Rectal smooth muscle tissue (tissue), 1 donor: Measurements from ENCODE around the gene AGBL4.

ENCODE experiments used
- H3K27ac ChIP-seq: one replicate; pipeline ENCODE4 v1.7.0; 2013; ENCODE audit warnings: low read depth, low read length, inconsistent platforms
- H3K27me3 ChIP-seq: one replicate; pipeline ENCODE4 v1.7.0; 2013; ENCODE audit warnings: low read length; ENCODE audit not compliant: control insufficient read depth, insufficient read depth
- H3K36me3 ChIP-seq: one replicate; pipeline ENCODE4 v1.7.0; 2013; ENCODE audit warnings: low read length; ENCODE audit not compliant: control insufficient read depth, insufficient read depth
- H3K4me1 ChIP-seq: one replicate; pipeline ENCODE4 v1.7.0; 2013; ENCODE audit warnings: low read length; ENCODE audit not compliant: control insufficient read depth, insufficient read depth
- H3K4me3 ChIP-seq: one replicate; pipeline ENCODE4 v1.7.0; 2013; ENCODE audit warnings: low read length
- H3K9ac ChIP-seq: one replicate; pipeline ENCODE4 v1.7.0; 2013; ENCODE audit warnings: low read length

Gene AGBL4

GRCh38 chr1:48969971-48970370, 1053.8 kb downstream of the AGBL4 start:
- Histone ChIP-seq H3K4me1 (peaks cover 6% of the 10 kb centered on the region), H3K9ac (no peak overlapping the region), H3K27ac (no peak overlapping the region), H3K36me3 (no peaks in the 10 kb centered on the region), H3K4me3 (no peak overlapping the region), H3K27me3 (no peaks in the 10 kb centered on the region)

- H3K27ac ChIP-seq, result no peak overlapping the region
- no peak overlapping the region for H3K9ac ChIP-seq
- no peaks in the 10 kb centered on the region for H3K36me3 ChIP-seq
- peaks cover 6% of the 10 kb centered on the region for H3K4me1 ChIP-seq
- H3K4me3 ChIP-seq, result no peak overlapping the region
- H3K27me3 ChIP-seq, result no peaks in the 10 kb centered on the region
Measured at GRCh38 chr1:48967318-48967717, 1056.4 kb downstream of the AGBL4 start.

- Histone ChIP-seq H3K4me3 (no peak overlapping the region), H3K27ac (no peak overlapping the region), H3K4me1 (peaks cover 6% of the 10 kb centered on the region), H3K27me3 (no peaks in the 10 kb centered on the region), H3K36me3 (no peaks in the 10 kb centered on the region), H3K9ac (no peak overlapping the region)
Measured at GRCh38 chr1:48966583-48966982, 1057.2 kb downstream of the AGBL4 start.

- Histone ChIP-seq H3K9ac (no peak overlapping the region), H3K36me3 (no peaks in the 10 kb centered on the region), H3K27ac (no peak overlapping the region), H3K4me3 (no peak overlapping the region), H3K4me1 (no peaks in the 10 kb centered on the region), H3K27me3 (no peaks in the 10 kb centered on the region)
Measured at GRCh38 chr1:48960320-48960719, 1063.4 kb downstream of the AGBL4 start.

- no peaks in the 10 kb centered on the region for H3K36me3 ChIP-seq
- H3K27me3 ChIP-seq, result no peaks in the 10 kb centered on the region
- no peak overlapping the region for H3K4me3 ChIP-seq
- no peak overlapping the region for H3K9ac ChIP-seq
- no peaks in the 10 kb centered on the region for H3K4me1 ChIP-seq
- no peak overlapping the region for H3K27ac ChIP-seq
Measured at GRCh38 chr1:48955774-48956173, 1068.0 kb downstream of the AGBL4 start.

GRCh38 chr1:48953617-48954016, 1070.1 kb downstream of the AGBL4 start:
- Histone ChIP-seq H3K36me3 (no peaks in the 10 kb centered on the region), H3K4me3 (no peak overlapping the region), H3K9ac (no peak overlapping the region), H3K27me3 (no peaks in the 10 kb centered on the region), H3K27ac (no peak overlapping the region), H3K4me1 (no peaks in the 10 kb centered on the region)

- H3K4me1 ChIP-seq, result peaks cover 4% of the 10 kb centered on the region
- H3K27ac ChIP-seq, result no peak overlapping the region
- H3K9ac ChIP-seq, result no peak overlapping the region
- no peak overlapping the region for H3K4me3 ChIP-seq
- H3K27me3 ChIP-seq, result no peaks in the 10 kb centered on the region
- no peaks in the 10 kb centered on the region for H3K36me3 ChIP-seq
Measured at GRCh38 chr1:48948562-48948961, 1075.2 kb downstream of the AGBL4 start.

GRCh38 chr1:48947761-48948537, 1075.8 kb downstream of the AGBL4 start:
- Histone ChIP-seq H3K27ac (no peak overlapping the region), H3K36me3 (no peaks in the 10 kb centered on the region), H3K4me3 (no peak overlapping the region), H3K4me1 (peaks cover 7% of the 10 kb centered on the region), H3K9ac (no peak overlapping the region), H3K27me3 (no peaks in the 10 kb centered on the region)

GRCh38 chr1:48946070-48946469, 1077.7 kb downstream of the AGBL4 start:
- Histone ChIP-seq H3K4me3 (no peak overlapping the region), H3K27me3 (no peaks in the 10 kb centered on the region), H3K36me3 (no peaks in the 10 kb centered on the region), H3K27ac (no peak overlapping the region), H3K4me1 (peaks cover 7% of the 10 kb centered on the region), H3K9ac (no peak overlapping the region)

- Histone ChIP-seq H3K27ac (no peak overlapping the region), H3K4me3 (no peak overlapping the region), H3K36me3 (no peaks in the 10 kb centered on the region), H3K27me3 (no peaks in the 10 kb centered on the region), H3K9ac (no peak overlapping the region), H3K4me1 (peaks cover 7% of the 10 kb centered on the region)
Measured at GRCh38 chr1:48944811-48945210, 1078.9 kb downstream of the AGBL4 start.

- no peaks in the 10 kb centered on the region for H3K27me3 ChIP-seq
- H3K36me3 ChIP-seq, result no peaks in the 10 kb centered on the region
- no peak overlapping the region for H3K4me3 ChIP-seq
- H3K4me1 ChIP-seq, result peaks cover 7% of the 10 kb centered on the region
- H3K27ac ChIP-seq, result no peak overlapping the region
- no peak overlapping the region for H3K9ac ChIP-seq
Measured at GRCh38 chr1:48943826-48944225, 1079.9 kb downstream of the AGBL4 start.

- Histone ChIP-seq H3K9ac (no peak overlapping the region), H3K36me3 (no peaks in the 10 kb centered on the region), H3K4me3 (no peak overlapping the region), H3K4me1 (peaks cover 7% of the 10 kb centered on the region), H3K27ac (no peak overlapping the region), H3K27me3 (no peaks in the 10 kb centered on the region)
Measured at GRCh38 chr1:48943393-48943792, 1080.4 kb downstream of the AGBL4 start.
